Activated CD8-positive, alpha-beta T cell treated with anti-CD3 and anti-CD28 coated beads for 36 hours (primary cell): Measurements from ENCODE around the gene ASTN2. TPM values are rescaled to one million over a fixed set of nuclear protein-coding genes. Genes with fewer than 3 reads are reported as not detected.

Source experiments
- ATAC-seq: fragments of 200-7000 bp; cut with Tn5 transposase; one replicate; pipeline ENCODE4 v1.10.0; 2021; ENCODE audit warnings: mild to moderate bottlenecking, moderate library complexity
- CTCF ChIA-PET: fragments of 350-600 bp; sonication (Branson Sonifier 250); formaldehyde crosslinking; loops from one replicate; lab custom pipeline; 2021; ENCODE audit warnings: antibody characterized with exemption; lab: Charles Lee
- POLR2A ChIA-PET: fragments of 350-600 bp; sonication (Branson Sonifier 250); formaldehyde crosslinking; loops from one replicate; lab custom pipeline; 2021; ENCODE audit warnings: antibody characterized with exemption; lab: Charles Lee
- DNase-seq: peaks from one replicate; pipeline ENCODE4 v3.0.0-alpha.2; 2020
- H3K27ac Mint-ChIP-seq: one replicate; pipeline ENCODE4 v1.8.0; 2021; ENCODE audit warnings: mild to moderate bottlenecking, mixed read lengths
- H3K27me3 Mint-ChIP-seq: one replicate; pipeline ENCODE4 v1.8.0; 2021; ENCODE audit warnings: mixed read lengths
- H3K36me3 Mint-ChIP-seq: one replicate; pipeline ENCODE4 v1.8.0; 2021; ENCODE audit warnings: low read depth, mixed read lengths
- H3K4me1 Mint-ChIP-seq: one replicate; pipeline ENCODE4 v1.8.0; 2021; ENCODE audit warnings: low read depth, mixed read lengths
- H3K4me3 Mint-ChIP-seq: one replicate; pipeline ENCODE4 v1.8.0; 2021; ENCODE audit warnings: mild to moderate bottlenecking, moderate library complexity, mixed read lengths
- H3K9me3 Mint-ChIP-seq: one replicate; pipeline ENCODE4 v1.8.0; 2021; ENCODE audit warnings: mixed read lengths
- CTCF ChIP-seq: fragments of 200-600 bp; IDR thresholded peaks from one replicate; pipeline ENCODE4 v1.8.0; 2022; ENCODE audit warnings: antibody characterized with exemption, mild to moderate bottlenecking
- intact Hi-C: fragments of 100-400 bp; cut with micrococcal nuclease; formaldehyde crosslinking; loops from one replicate; pipeline ENCODE4 v1.10.0; 2022
- total RNA-seq, 2 experiments: library from RNA; stranded (reverse); gene quantifications; one replicate each; pipeline ENCODE4 v1.2.3, GENCODE V29; 2021

Gene ASTN2
- total RNA-seq, 2 experiments from 2014 or later = 5.2 to 5.7 TPM

GRCh38 chr9:116687074-116687753 is 727.6 kb downstream of the ASTN2 start, which contains the start of gene TRIM32:
Gene TRIM32 (plus strand): TSS chr9:116687305. CDS start chr9:116697743, 10,438 bp downstream.
- CTCF ChIA-PET = no interaction called here
- peak within 1 kb of the TSS; percentile 89 for H3K27ac Mint-ChIP-seq
- no peaks in the 10 kb centered on the region for H3K27me3 Mint-ChIP-seq
- peak; percentile 99 for ATAC-seq
- POLR2A ChIA-PET = interaction anchor here (0.9 to 1.7 kb wide), 4 partner anchors 11 to 581 kb away, joined by 3 to 5 read pairs (median 4); no protein-coding TSS in a partner anchor
- peak; percentile 93 for DNase-seq
- no peak for TF ChIP-seq CTCF
- intact Hi-C loops = no loop called here
- peaks cover 2% of the 10 kb centered on the region for H3K9me3 Mint-ChIP-seq
- H3K4me3 Mint-ChIP-seq = peak within 1 kb of the TSS; percentile 88
- H3K4me1 Mint-ChIP-seq = peaks cover 50% of the 10 kb centered on the region
- peaks cover 8% of the 10 kb centered on the region for H3K36me3 Mint-ChIP-seq

- no peaks in the 10 kb centered on the region for H3K27me3 Mint-ChIP-seq
Observed at GRCh38 chr9:116686693-116687073, 728.2 kb downstream of the ASTN2 start.

GRCh38 chr9:116686135-116686534 is 728.7 kb downstream of the ASTN2 start:
- Mint-ChIP-seq H3K4me1 (peaks cover 39% of the 10 kb centered on the region), H3K27me3 (no peaks in the 10 kb centered on the region), H3K9me3 (peaks cover 2% of the 10 kb centered on the region), H3K4me3 (peak overlapping the region; percentile 88), H3K27ac (peak overlapping the region; percentile 89), H3K36me3 (peaks cover 8% of the 10 kb centered on the region)
- POLR2A ChIA-PET = interaction anchor here (1.1 kb wide), 1 partner anchor 582 kb away, joined by 3 read pairs; no protein-coding TSS in a partner anchor
- intact Hi-C loops = no loop called here
- CTCF ChIA-PET = no interaction called here
- TF ChIP-seq CTCF = no peak
- no peak for ATAC-seq
- DNase-seq = no peak

More at GRCh38 chr9:116686693-116687073, 728.2 kb downstream of the ASTN2 start:
- Mint-ChIP-seq H3K4me1 (peaks cover 45% of the 10 kb centered on the region), H3K27ac (peak overlapping the region; percentile 89), H3K4me3 (peak overlapping the region; percentile 88), H3K9me3 (peaks cover 2% of the 10 kb centered on the region), H3K36me3 (peaks cover 8% of the 10 kb centered on the region)
- DNase-seq = peak; percentile 12
- ChIA-PET CTCF (no interaction called here), POLR2A (interaction anchor here (1.1 to 1.7 kb wide), 3 partner anchors 13 to 581 kb away, joined by 3 to 5 read pairs (median 5); no protein-coding TSS in a partner anchor)
- intact Hi-C loops = no loop called here
- TF ChIP-seq CTCF = no peak
- peak; percentile 37 for ATAC-seq

GRCh38 chr9:116685166-116685565 is 729.7 kb downstream of the ASTN2 start:
- Mint-ChIP-seq H3K4me3 (no peak overlapping the region), H3K27me3 (no peaks in the 10 kb centered on the region), H3K27ac (no peak overlapping the region), H3K36me3 (peaks cover 8% of the 10 kb centered on the region), H3K9me3 (peaks cover 2% of the 10 kb centered on the region), H3K4me1 (peaks cover 33% of the 10 kb centered on the region)
- DNase-seq = no peak
- intact Hi-C loops = no loop called here
- ATAC-seq = no peak
- no peak for TF ChIP-seq CTCF
- ChIA-PET CTCF (no interaction called here), POLR2A (no interaction called here)

DNA sequence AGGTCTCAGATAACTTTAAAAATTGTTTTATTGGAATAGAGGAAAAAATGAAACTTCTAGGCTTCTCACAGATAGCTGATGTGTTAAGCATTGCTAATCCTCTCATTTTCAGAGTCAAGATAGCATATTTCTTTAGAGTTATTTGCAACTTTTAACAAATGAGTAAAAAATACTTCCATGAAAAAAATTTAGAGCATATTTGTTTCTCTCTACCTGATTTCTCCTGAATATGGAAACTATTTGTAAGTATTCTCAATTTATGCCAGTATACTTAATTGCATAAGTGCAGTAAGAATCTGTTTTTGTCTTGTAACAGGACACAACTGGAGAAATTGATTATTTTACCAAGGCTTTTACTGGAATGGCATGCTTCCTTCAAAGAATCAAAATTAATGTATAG is 731.3 kb downstream of the ASTN2 start:
- no peak for DNase-seq
- intact Hi-C loops = no loop called here
- H3K9me3 Mint-ChIP-seq = peaks cover 2% of the 10 kb centered on the region
- peaks cover 19% of the 10 kb centered on the region for H3K4me1 Mint-ChIP-seq
- ChIA-PET CTCF (no interaction called here), POLR2A (no interaction called here)
- H3K36me3 Mint-ChIP-seq = peaks cover 8% of the 10 kb centered on the region
- TF ChIP-seq CTCF = no peak
- H3K27ac Mint-ChIP-seq = no peak overlapping the region
- no peak for ATAC-seq
- H3K27me3 Mint-ChIP-seq = no peaks in the 10 kb centered on the region
- H3K4me3 Mint-ChIP-seq = no peak overlapping the region
